ENCODE results near the gene CCDC142. TPM values are rescaled to one million over a fixed set of nuclear protein-coding genes. Genes with fewer than 3 reads are reported as not detected.

CCDC142 gene
- total and polyA plus RNA-seq, 8 donors = 3.2 to 78.2 (median 21.2) TPM

- intact Hi-C loops (cut with DNase I; ENCODE audit: low total_unique reads) = no loop called here
- TF ChIP-seq, protein P1, sequence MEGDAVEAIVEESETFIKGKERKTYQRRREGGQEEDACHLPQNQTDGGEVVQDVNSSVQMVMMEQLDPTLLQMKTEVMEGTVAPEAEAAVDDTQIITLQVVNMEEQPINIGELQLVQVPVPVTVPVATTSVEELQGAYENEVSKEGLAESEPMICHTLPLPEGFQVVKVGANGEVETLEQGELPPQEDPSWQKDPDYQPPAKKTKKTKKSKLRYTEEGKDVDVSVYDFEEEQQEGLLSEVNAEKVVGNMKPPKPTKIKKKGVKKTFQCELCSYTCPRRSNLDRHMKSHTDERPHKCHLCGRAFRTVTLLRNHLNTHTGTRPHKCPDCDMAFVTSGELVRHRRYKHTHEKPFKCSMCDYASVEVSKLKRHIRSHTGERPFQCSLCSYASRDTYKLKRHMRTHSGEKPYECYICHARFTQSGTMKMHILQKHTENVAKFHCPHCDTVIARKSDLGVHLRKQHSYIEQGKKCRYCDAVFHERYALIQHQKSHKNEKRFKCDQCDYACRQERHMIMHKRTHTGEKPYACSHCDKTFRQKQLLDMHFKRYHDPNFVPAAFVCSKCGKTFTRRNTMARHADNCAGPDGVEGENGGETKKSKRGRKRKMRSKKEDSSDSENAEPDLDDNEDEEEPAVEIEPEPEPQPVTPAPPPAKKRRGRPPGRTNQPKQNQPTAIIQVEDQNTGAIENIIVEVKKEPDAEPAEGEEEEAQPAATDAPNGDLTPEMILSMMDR (IDR thresholded peaks at IDR 0.05) = no peak
- no peak for TF ChIP-seq POLR2A (IDR thresholded peaks at IDR 0.05)
- TF ChIP-seq POLR2AphosphoS5 (IDR thresholded peaks at IDR 0.05) = no peak
- TF ChIP-seq EP300 (IDR thresholded peaks at IDR 0.05) = no peak
- no peak for DNase-seq
- H3K4me3 ChIP-seq = no peak overlapping the region
- no peaks in the 10 kb centered on the region for H3K27me3 ChIP-seq
- WGBS, 5 donors = 74 to 92% (median 83%) methylated on average over 7 of the region's 7 CpGs
- no peaks in the 10 kb centered on the region for H3K9me3 ChIP-seq
- peaks cover 30 to 61% (median 59%) of the 10 kb centered on the region in 4 donors for H3K36me3 ChIP-seq
- H3K4me1 ChIP-seq = peaks cover 4 to 18% (median 17%) of the 10 kb centered on the region in 4 donors
- no peak overlapping the region for H3K27ac ChIP-seq
Measured at GRCh38 chr2:74425523-74425922, 57.3 kb downstream of the CCDC142 start.

DNA sequence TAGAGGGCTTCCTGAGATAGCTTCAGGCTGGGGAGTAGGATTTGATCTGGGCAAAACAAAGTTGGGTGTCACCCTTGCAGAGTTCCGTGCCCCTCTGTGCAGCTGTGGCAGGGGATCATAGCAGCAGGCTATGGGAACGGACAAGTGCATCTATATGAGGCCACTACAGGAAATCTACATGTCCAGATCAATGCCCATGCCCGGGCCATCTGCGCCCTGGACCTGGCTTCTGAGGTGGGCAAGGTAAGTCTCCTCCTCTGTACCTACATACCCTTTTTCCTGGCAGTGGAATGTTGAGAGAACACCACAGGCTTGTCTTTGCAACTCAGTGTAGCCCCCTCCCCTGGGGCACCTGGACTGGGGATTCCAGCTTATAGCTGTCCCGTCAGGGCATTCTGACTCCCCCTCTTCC is 57.8 kb downstream of the CCDC142 start:
- intact Hi-C loops (cut with DNase I; ENCODE audit: low total_unique reads) = no loop called here
- Histone ChIP-seq H3K27me3 (no peaks in the 10 kb centered on the region), H3K9me3 (no peaks in the 10 kb centered on the region), H3K27ac (no peak overlapping the region), H3K4me3 (no peak overlapping the region), H3K36me3 (peaks cover 25 to 56% (median 54%) of the 10 kb centered on the region in 4 donors), H3K4me1 (peaks cover 4 to 20% (median 19%) of the 10 kb centered on the region in 4 donors)
- 77 to 83% (median 80%) methylated on average over 2 to 5 of the region's 5 CpGs for WGBS, 5 donors
- no peak for TF ChIP-seq EP300 (IDR thresholded peaks at IDR 0.05)
- TF ChIP-seq, protein P1 (IDR thresholded peaks at IDR 0.05) = no peak
- no peak for TF ChIP-seq POLR2AphosphoS5 (IDR thresholded peaks at IDR 0.05)
- no peak for TF ChIP-seq POLR2A (IDR thresholded peaks at IDR 0.05)
- DNase-seq = no peak

GRCh38 chr2:74424139-74424992 is 58.4 kb downstream of the CCDC142 start:
- H3K9me3 ChIP-seq = no peaks in the 10 kb centered on the region
- TF ChIP-seq, protein P1 (IDR thresholded peaks at IDR 0.05) = no peak
- TF ChIP-seq EP300 (IDR thresholded peaks at IDR 0.05) = no peak
- no peak for TF ChIP-seq POLR2A (IDR thresholded peaks at IDR 0.05)
- TF ChIP-seq POLR2AphosphoS5 (IDR thresholded peaks at IDR 0.05) = no peak
- H3K4me3 ChIP-seq = no peak overlapping the region
- H3K4me1 ChIP-seq = peaks cover 4 to 20% (median 19%) of the 10 kb centered on the region in 4 donors
- WGBS, 5 donors = 66 to 84% (median 79%) methylated on average over 5 of the region's 5 CpGs
- peak in 1 of 2 donors; percentile 12 for DNase-seq
- H3K36me3 ChIP-seq = peaks cover 19 to 50% (median 47%) of the 10 kb centered on the region in 4 donors
- H3K27me3 ChIP-seq = no peaks in the 10 kb centered on the region
- intact Hi-C loops (cut with DNase I; ENCODE audit: low total_unique reads) = no loop called here
- H3K27ac ChIP-seq = no peak overlapping the region

Other genes starting within 250 kb of the CCDC142 start
- gene SLC4A5, start 139.6 kb downstream of the CCDC142 start, total RNA-seq = 1 to 10 TPM in 3 of 5 donors, under 1 TPM in 1, not detected in 1; 0.58 to 4.8 (median 3.2) TPM
- gene SLC4A5, start 139.6 kb downstream of the CCDC142 start, polyA plus RNA-seq = under 1 TPM; 0.12 to 0.46 (median 0.38) TPM
- gene DCTN1, start 102.7 kb downstream of the CCDC142 start, total RNA-seq = 100 to 1,000 TPM in 3 of 5 donors, 10 to 100 TPM in 2; 71.2 to 181 (median 122) TPM
- 10 to 100 TPM; 65.8 to 92.6 (median 83.5) TPM for gene DCTN1, start 102.7 kb downstream of the CCDC142 start, polyA plus RNA-seq
- gene C2orf81, start 61.4 kb downstream of the CCDC142 start, total RNA-seq = 1 to 10 TPM in 2 of 5 donors, not detected in 3; 2.7 to 3.5 TPM
- gene C2orf81, start 61.4 kb downstream of the CCDC142 start, polyA plus RNA-seq = 1 to 10 TPM; 1.7 to 2.2 (median 2.1) TPM
- 1 to 10 TPM in 4 of 5 donors, not detected in 1; 3.5 to 9.8 (median 7.3) TPM for gene WDR54, start 61.3 kb downstream of the CCDC142 start, total RNA-seq
- gene WDR54, start 61.3 kb downstream of the CCDC142 start, polyA plus RNA-seq = 10 to 100 TPM; 10.5 to 12.8 (median 12.5) TPM
- 100 to 1,000 TPM in 2 of 5 donors, 10 to 100 TPM in 3; 16.5 to 125 (median 27.4) TPM for gene RTKN, start 41.1 kb downstream of the CCDC142 start, total RNA-seq
- gene RTKN, start 41.1 kb downstream of the CCDC142 start, polyA plus RNA-seq = 10 to 100 TPM; 10.8 to 27.3 (median 23.2) TPM
- gene INO80B, start 27.9 kb downstream of the CCDC142 start, total RNA-seq = 10 to 100 TPM in 2 of 5 donors, 1 to 10 TPM in 2, not detected in 1; 4.7 to 44.5 (median 11.1) TPM
- gene INO80B, start 27.9 kb downstream of the CCDC142 start, polyA plus RNA-seq = 10 to 100 TPM; 32.2 to 52.2 (median 51.9) TPM
- 10 to 100 TPM in 4 of 5 donors, 1 to 10 TPM in 1; 1.8 to 59.4 (median 21.7) TPM for gene WBP1, start 24.6 kb downstream of the CCDC142 start, total RNA-seq
- gene WBP1, start 24.6 kb downstream of the CCDC142 start, polyA plus RNA-seq = 10 to 100 TPM; 78.9 to 82.4 (median 82.3) TPM
- gene MOGS, start 17.6 kb downstream of the CCDC142 start, total RNA-seq = 100 to 1,000 TPM in 1 of 5 donors, 10 to 100 TPM in 4; 17.5 to 130 (median 65.8) TPM
- 10 to 100 TPM; 15.6 to 32.2 (median 30.4) TPM for gene MOGS, start 17.6 kb downstream of the CCDC142 start, polyA plus RNA-seq
- gene MRPL53, start 10.3 kb downstream of the CCDC142 start, total RNA-seq = 100 to 1,000 TPM in 2 of 5 donors, 10 to 100 TPM in 2, 1 to 10 TPM in 1; 4.6 to 335 (median 18.0) TPM
- gene MRPL53, start 10.3 kb downstream of the CCDC142 start, polyA plus RNA-seq = 100 to 1,000 TPM in 1 of 3 donors, 10 to 100 TPM in 2; 74.0 to 108 (median 88.6) TPM
- 10 to 100 TPM in 4 of 5 donors, 1 to 10 TPM in 1; 4.7 to 91.2 (median 20.5) TPM for gene TTC31, start 83 bp upstream of the CCDC142 start, total RNA-seq
- gene TTC31, start 83 bp upstream of the CCDC142 start, polyA plus RNA-seq = 10 to 100 TPM; 10.5 to 11.4 (median 10.8) TPM
- gene LBX2, start 16.6 kb upstream of the CCDC142 start, total RNA-seq = 1 to 10 TPM in 2 of 5 donors, not detected in 3; 1.1 to 2.6 TPM
- 1 to 10 TPM; 1.1 to 2.3 (median 1.2) TPM for gene LBX2, start 16.6 kb upstream of the CCDC142 start, polyA plus RNA-seq
- gene PCGF1, start 24.7 kb upstream of the CCDC142 start, total RNA-seq = 10 to 100 TPM in 2 of 5 donors, 1 to 10 TPM in 3; 1.9 to 49.6 (median 6.4) TPM
- gene PCGF1, start 24.7 kb upstream of the CCDC142 start, polyA plus RNA-seq = 10 to 100 TPM; 14.7 to 20.8 (median 18.1) TPM
- under 1 TPM in 1 of 5 donors, not detected in 4; 0.73 TPM for gene TLX2, start 31.5 kb upstream of the CCDC142 start, total RNA-seq
- under 1 TPM in 1 of 3 donors, not detected in 2; 0.28 TPM for gene TLX2, start 31.5 kb upstream of the CCDC142 start, polyA plus RNA-seq
- gene DQX1, start 43.2 kb upstream of the CCDC142 start, total RNA-seq = 10 to 100 TPM in 4 of 5 donors, 1 to 10 TPM in 1; 6.6 to 42.6 (median 22.8) TPM
- 1 to 10 TPM; 2.1 to 5.3 (median 4.1) TPM for gene DQX1, start 43.2 kb upstream of the CCDC142 start, polyA plus RNA-seq
- gene AUP1, start 46.7 kb upstream of the CCDC142 start, total RNA-seq = 100 to 1,000 TPM in 4 of 5 donors, 10 to 100 TPM in 1; 74.4 to 244 (median 173) TPM
- 100 to 1,000 TPM in 2 of 3 donors, 10 to 100 TPM in 1; 97.9 to 235 (median 139) TPM for gene AUP1, start 46.7 kb upstream of the CCDC142 start, polyA plus RNA-seq
- gene HTRA2, start 46.9 kb upstream of the CCDC142 start, total RNA-seq = 10 to 100 TPM in 4 of 5 donors, 1 to 10 TPM in 1; 7.6 to 60.0 (median 23.7) TPM
- 10 to 100 TPM; 24.4 to 31.2 (median 25.5) TPM for gene HTRA2, start 46.9 kb upstream of the CCDC142 start, polyA plus RNA-seq
- 10 to 100 TPM in 2 of 5 donors, 1 to 10 TPM in 2, under 1 TPM in 1; 0.89 to 49.0 (median 5.0) TPM for gene LOXL3, start 70.9 kb upstream of the CCDC142 start, total RNA-seq
- gene LOXL3, start 70.9 kb upstream of the CCDC142 start, polyA plus RNA-seq = 1 to 10 TPM in 2 of 3 donors, under 1 TPM in 1; 0.76 to 1.6 (median 1.1) TPM
- gene DOK1, start 71.7 kb upstream of the CCDC142 start, total RNA-seq = 10 to 100 TPM in 3 of 5 donors, 1 to 10 TPM in 2; 5.9 to 89.3 (median 12.2) TPM
- gene DOK1, start 71.7 kb upstream of the CCDC142 start, polyA plus RNA-seq = 10 to 100 TPM in 2 of 3 donors, 1 to 10 TPM in 1; 8.8 to 17.7 (median 17.4) TPM
- gene M1AP, start 165.3 kb upstream of the CCDC142 start, total RNA-seq = 10 to 100 TPM in 1 of 5 donors, 1 to 10 TPM in 1, under 1 TPM in 1, not detected in 2; 0.18 to 27.1 (median 3.5) TPM
- gene M1AP, start 165.3 kb upstream of the CCDC142 start, polyA plus RNA-seq = under 1 TPM in 2 of 3 donors, not detected in 1; 0.20 to 0.31 TPM
- 10 to 100 TPM in 2 of 5 donors, 1 to 10 TPM in 3; 2.6 to 65.3 (median 4.2) TPM for gene SEMA4F, start 171.2 kb upstream of the CCDC142 start, total RNA-seq
- 1 to 10 TPM in 1 of 3 donors, under 1 TPM in 2; 0.46 to 1.6 (median 0.98) TPM for gene SEMA4F, start 171.2 kb upstream of the CCDC142 start, polyA plus RNA-seq

All from stomach (tissue), 9 donors.